HCEC 1CT (cell line): Measurements from ENCODE around the gene KCNJ12.
"Not testable (repeated sequence)": the region's sequence is repeated elsewhere in the genome, so short reads cannot be mapped to it uniquely, and the experiment has no call there.

Source experiments
- DNase-seq: peaks from one replicate; pipeline ENCODE4 v3.0.0-alpha.2; 2017

Gene KCNJ12

GRCh38 chr17:21456449-21456848 is 80.3 kb downstream of the KCNJ12 start:
- DNase-seq: not testable (repeated sequence)

- DNase-seq: peak; percentile 89
Observed at GRCh38 chr17:21457051-21458026, 81.2 kb downstream of the KCNJ12 start.

GRCh38 chr17:21458054-21458453 is 81.9 kb downstream of the KCNJ12 start:
- no peak for DNase-seq

- no peak for DNase-seq
Observed at GRCh38 chr17:21459536-21459935, 83.4 kb downstream of the KCNJ12 start.

GRCh38 chr17:21460358-21460757 is 84.2 kb downstream of the KCNJ12 start:
- peak; percentile 84 for DNase-seq

- no peak for DNase-seq
Observed at GRCh38 chr17:21462237-21462636, 86.1 kb downstream of the KCNJ12 start.

GRCh38 chr17:21463204-21463661 is 87.1 kb downstream of the KCNJ12 start:
- DNase-seq: no peak

GRCh38 chr17:21463779-21464407 is 87.7 kb downstream of the KCNJ12 start:
- DNase-seq: no peak

GRCh38 chr17:21464611-21465021 is 88.5 kb downstream of the KCNJ12 start:
- no peak for DNase-seq

- DNase-seq: no peak
Observed at GRCh38 chr17:21466550-21466949, 90.4 kb downstream of the KCNJ12 start.

- no peak for DNase-seq
Observed at GRCh38 chr17:21467196-21467595, 91.0 kb downstream of the KCNJ12 start.

GRCh38 chr17:21467739-21468490 is 91.8 kb downstream of the KCNJ12 start:
- no peak for DNase-seq
